K562 (cell line): ENCODE data around the gene CHURC1. TPM values are rescaled to one million over a fixed set of nuclear protein-coding genes. Genes with fewer than 3 reads are reported as not detected.

Source experiments
- ATAC-seq: fragments of 200-7000 bp; cut with Tn5 transposase; 3 replicates; pipeline ENCODE4 v1.9.1; 2020; ENCODE audit warnings: moderate library complexity
- BruUV-seq: library from RNA; stranded (reverse); fragments of 400-500 nt; replicated peaks from 2 replicates; lab custom pipeline; 2021; lab: Mats Ljungman, UMichigan
- CTCF ChIA-PET: fragments of 300-600 bp; formaldehyde crosslinking; extraction: SDS; loops from one replicate; lab custom pipeline; 2021; ENCODE audit warnings: low intra/inter-chr PET ratio; lab: Yijun Ruan, JAX
- POLR2A ChIA-PET: fragments of 300-600, 350-650 bp; sonication (Branson Sonifier 250); formaldehyde crosslinking; extraction: SDS; loops from one replicate; lab custom pipeline; 2021; ENCODE audit warnings: antibody characterized with exemption, inconsistent platforms; lab: Yijun Ruan, JAX
- DNase-seq, 4 experiments: peaks; one replicate each; pipeline versions ENCODE4 v3.0.0 to v3.0.0-alpha.2; 2011 to 2018; ENCODE audit warnings: low spot score in 3 of 4, mixed read lengths in 3 of 4; ENCODE audit errors: extremely low read depth in 1 of 4
- FAIRE-seq: peaks from 2 replicates; lab custom pipeline; 2011; peaks lifted over from hg19 to GRCh38; lab: Jason Lieb, UNC
- H2AFZ ChIP-seq: 2 replicates; pipeline ENCODE4 v1.6.0; 2011; ENCODE audit warnings: low read depth, low read length, control low read depth, inconsistent platforms
- H3K27ac ChIP-seq: fragments of 200-600 bp; 3 replicates; pipeline ENCODE4 v1.8.0; 2011; ENCODE audit warnings: low read depth, mild to moderate bottlenecking, control low read depth, inconsistent platforms, low read length, moderate library complexity, mixed read lengths; ENCODE audit errors: extremely low read depth
- H3K27me3 ChIP-seq, 2 experiments: fragments of 300-600 bp in 1 of 2; 2 replicates in 1 of 2; 3 replicates in 1 of 2; pipeline versions ENCODE4 v1.6.0 to v1.8.0; 2011; ENCODE audit warnings: inconsistent platforms in 2 of 2, low read length in 2 of 2, mild to moderate bottlenecking in 1 of 2, mixed read lengths in 1 of 2, moderate library complexity in 1 of 2; ENCODE audit not compliant: control insufficient read depth in 2 of 2, insufficient read depth in 2 of 2
- H3K36me3 ChIP-seq: fragments of 300-600 bp; 3 replicates; pipeline ENCODE4 v1.8.0; 2011; ENCODE audit warnings: mild to moderate bottlenecking, low read length, inconsistent platforms; ENCODE audit not compliant: control insufficient read depth, insufficient read depth
- H3K4me1 ChIP-seq, 2 experiments: fragments of 200-600 bp in 1 of 2; replicated peaks in 1 of 2; 2 replicates in 1 of 2; 3 replicates in 1 of 2; pipeline versions ENCODE4 v1.5.1 to v1.8.0; 2011; ENCODE audit warnings: inconsistent platforms in 2 of 2, low read length in 2 of 2, mild to moderate bottlenecking in 1 of 2, mixed read lengths in 1 of 2, moderate library complexity in 1 of 2; ENCODE audit not compliant: control insufficient read depth in 2 of 2, insufficient read depth in 2 of 2
- H3K4me2 ChIP-seq: 2 replicates; pipeline ENCODE4 v1.6.1; 2011; ENCODE audit warnings: low read length, control low read depth, inconsistent platforms, mixed read lengths; ENCODE audit not compliant: insufficient read depth
- H3K4me3 ChIP-seq: fragments of 200-600 bp; sonication (generic), shearing (Covaris generic); 2 replicates; pipeline ENCODE4 v1.5.1; 2016; ENCODE audit warnings: control low read depth, inconsistent platforms
- H3K79me2 ChIP-seq: fragments of 200-600 bp; 3 replicates; pipeline ENCODE4 v1.8.0; 2011; ENCODE audit warnings: low read length, inconsistent platforms; ENCODE audit not compliant: control insufficient read depth, insufficient read depth
- H3K9ac ChIP-seq, 2 experiments: 2 replicates each; pipeline versions ENCODE4 v1.6.0 to v1.6.1; 2011; ENCODE audit warnings: low read depth in 2 of 2, low read length in 2 of 2, control low read depth in 1 of 2, inconsistent platforms in 1 of 2, mild to moderate bottlenecking in 1 of 2, mixed read lengths in 1 of 2; ENCODE audit not compliant: insufficient read depth in 1 of 2
- H3K9me1 ChIP-seq: one replicate; pipeline ENCODE4 v1.6.0; 2011; ENCODE audit warnings: inconsistent platforms, mild to moderate bottlenecking, low read length, moderate library complexity; ENCODE audit not compliant: control insufficient read depth, insufficient read depth
- H3K9me3 ChIP-seq: replicated peaks from 2 replicates; pipeline ENCODE4 v1.5.1; 2011; ENCODE audit warnings: low read depth, low read length, inconsistent platforms; ENCODE audit not compliant: control insufficient read depth, insufficient read depth
- H4K20me1 ChIP-seq: replicated peaks from 2 replicates; pipeline ENCODE4 v1.6.1; 2011; ENCODE audit warnings: low read length, inconsistent platforms, mixed read lengths; ENCODE audit not compliant: control insufficient read depth, insufficient read depth
- ARID1B ChIP-seq: fragments of 450-650 bp; IDR thresholded peaks from 2 replicates; pipeline ENCODE4 v1.6.1; 2016; ENCODE audit warnings: antibody characterized with exemption, mild to moderate bottlenecking, inconsistent platforms
- CBFA2T2 ChIP-seq: fragments of 450-650 bp; conservative IDR thresholded peaks from 2 replicates; pipeline ENCODE4 v1.6.1; 2017; ENCODE audit warnings: mild to moderate bottlenecking
- CBFA2T3 ChIP-seq: fragments of 450-650 bp; IDR thresholded peaks from 2 replicates; pipeline ENCODE4 v1.6.1; 2017
- CBX1 ChIP-seq: sonication (generic); IDR thresholded peaks from 2 replicates; pipeline ENCODE4 v1.6.1; 2016; ENCODE audit warnings: antibody characterized with exemption, low read depth, mild to moderate bottlenecking
- CTBP1 ChIP-seq: fragments of 450-650 bp; IDR thresholded peaks from 2 replicates; pipeline ENCODE4 v1.6.1; 2016; ENCODE audit warnings: borderline replicate concordance
- DPF2 ChIP-seq: fragments of 450-650 bp; IDR thresholded peaks from 2 replicates; pipeline ENCODE4 v1.6.1; 2016
- FOXA3 ChIP-seq, 2 experiments: fragments of 450-650 bp in 1 of 2; sonication (generic) in 1 of 2; formaldehyde crosslinking; IDR thresholded peaks in 1 of 2; conservative IDR thresholded peaks in 1 of 2; 2 replicates each; pipeline versions ENCODE4 v1.4.0 to v1.8.0; 2020 to 2022; ENCODE audit warnings: mild to moderate bottlenecking in 2 of 2, missing genetic modification reagents in 1 of 2
- FOXK2 ChIP-seq, 2 experiments: fragments of 450-650 bp; IDR thresholded peaks in 1 of 2; conservative IDR thresholded peaks in 1 of 2; 2 replicates each; pipeline ENCODE4 v1.6.1; 2016; ENCODE audit warnings: low read depth in 2 of 2, mild to moderate bottlenecking in 1 of 2
- JUND ChIP-seq, 2 experiments: IDR thresholded peaks; 2 replicates in 1 of 2; 3 replicates in 1 of 2; pipeline ENCODE4 v1.6.1; 2011; ENCODE audit warnings: borderline replicate concordance in 2 of 2, low read depth in 2 of 2, low read length in 2 of 2, improper control_type of control experiment in 1 of 2, missing biosample characterization in 1 of 2, missing genetic modification characterization in 1 of 2, missing genetic modification reagents in 1 of 2
- MAZ ChIP-seq, 2 experiments: fragments of 450-650 bp in 1 of 2; sonication (generic) in 1 of 2; formaldehyde crosslinking; IDR thresholded peaks in 1 of 2; conservative IDR thresholded peaks in 1 of 2; 2 replicates each; pipeline versions ENCODE4 v1.4.0 to v1.5.0; 2020; ENCODE audit warnings: mild to moderate bottlenecking in 1 of 2, missing genetic modification reagents in 1 of 2
- PHF21A ChIP-seq: fragments of 450-650 bp; IDR thresholded peaks from 2 replicates; pipeline ENCODE4 v1.6.1; 2017; ENCODE audit warnings: low read depth, borderline replicate concordance
- PRMT5 ChIP-seq: sonication (generic); formaldehyde crosslinking; IDR thresholded peaks from 2 replicates; pipeline ENCODE4 v1.5.0; 2020; ENCODE audit warnings: missing genetic modification reagents
- SNRNP70 ChIP-seq: fragments of 200-400 bp; formaldehyde crosslinking; optimal IDR thresholded peaks from 2 replicates; pipeline ENCODE3; 2017; ENCODE audit warnings: low read depth, low read length
- WGBS: fragments of 100-300 bp; shearing (Covaris generic); methylation state at CpG from one replicate; pipeline ENCODE4 v1.1.6; 2016; ENCODE audit warnings: low coverage, mixed read lengths; ENCODE audit not compliant: insufficient coverage; ENCODE audit errors: missing lambda C conversion rate; 5-methylcytosine and 5-hydroxymethylcytosine counted together
- in situ Hi-C: fragments of 300-500 bp; cut with MboI; formaldehyde crosslinking; loops from 4 replicates; pipeline ENCODE4 v1.15.0; 2018; ENCODE audit warnings: inconsistent platforms, mixed read lengths
- intact Hi-C: fragments of 100-400 bp; cut with micrococcal nuclease; formaldehyde crosslinking; loops from 2 replicates; pipeline ENCODE4 v1.14.2; 2022
- polyA plus RNA-seq, 8 experiments: library from polyadenylated mRNA; depleted of rRNA in 4 of 8; stranded (reverse) in 5 of 8; unstranded in 3 of 8; fragments of >200 nt; fragmentation: Nextera tagmentation in 2 of 8; fragmentation: Illumina TruSeq in 1 of 8; extraction: Ambion mirVana in 2 of 8; extraction: Trizol in 1 of 8; gene quantifications; 2 replicates each; pipeline versions ENCODE4 v1.2.1 to v1.2.3, GENCODE V29; 2011 to 2014; ENCODE audit warnings: inconsistent platforms in 1 of 8, missing spikeins in 1 of 8
- total RNA-seq, 7 experiments: library from RNA; depleted of rRNA in 6 of 7; stranded (reverse); fragments of >200 nt in 6 of 7; fragmentation: Illumina TruSeq in 2 of 7; extraction: Trizol in 2 of 7; gene quantifications; 2 replicates each; pipeline versions ENCODE4 v1.2.1 to v1.2.3, GENCODE V29; 2011 to 2021; ENCODE audit warnings: low replicate concordance in 1 of 7

The CHURC1 gene
- total and polyA plus RNA-seq, 9 of the 15 experiments (the other 6 are each of a cell fraction or from before 2014, with no cell fraction given), result 27.3 to 239 (median 45.6) TPM

DNA sequence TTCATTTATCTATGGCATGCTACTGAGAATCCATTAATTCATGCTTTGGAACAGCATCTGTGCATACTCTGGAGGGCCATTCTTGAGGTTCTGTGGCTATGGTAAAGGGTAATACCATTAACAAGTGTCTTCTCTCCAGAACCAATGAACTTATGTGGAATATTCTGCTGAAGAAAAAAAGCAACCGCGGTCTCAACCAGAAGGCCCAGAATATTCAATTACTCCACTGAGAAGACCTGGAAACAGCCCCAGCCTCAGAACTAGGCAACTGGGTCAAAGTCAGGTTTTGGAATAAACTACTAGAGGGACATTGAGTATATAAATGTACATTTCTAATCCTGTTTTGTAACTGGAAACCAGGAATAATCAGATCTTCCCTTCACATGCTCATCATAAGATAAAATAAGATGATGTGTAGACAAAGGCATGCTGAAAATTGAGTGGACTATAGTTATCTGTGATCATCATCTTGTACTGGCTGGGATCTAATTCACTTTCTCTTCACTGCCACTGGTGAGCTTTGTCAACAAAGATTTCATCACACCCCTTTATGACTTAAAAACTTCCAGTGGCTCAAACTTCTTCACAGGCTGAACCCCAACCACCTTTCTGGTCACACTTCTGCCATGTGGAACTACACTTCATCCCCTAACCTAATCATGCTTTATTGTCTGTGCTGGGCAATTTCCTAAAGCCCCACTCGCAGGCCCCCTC, 40.6 kb upstream of the CHURC1 start (continued):
- TF ChIP-seq PRMT5 (CRISPR knock-in tag), result no peak
- TF ChIP-seq JUND (IDR thresholded peaks at IDR 0.05; ENCODE audit: borderline replicate concordance, low read depth, low read length), result peak; percentile 22; the same call in 1 of the 2 replicates
- no peak for TF ChIP-seq JUND (tag; IDR thresholded peaks at IDR 0.05; ENCODE audit: borderline replicate concordance, low read depth, low read length)
- no peak; a peak in 1 of 4 replicates for TF ChIP-seq FOXK2 (conservative IDR thresholded peaks at IDR 0.05 in 1 of 2, IDR thresholded peaks at IDR 0.05 in 1 of 2; ENCODE audit: low read depth in 2 of 2)
- no peak for TF ChIP-seq CBX1
- TF ChIP-seq CTBP1, result peak; percentile 30; the same call in 1 of the 2 replicates
- TF ChIP-seq FOXA3 (CRISPR knock-in tag; conservative IDR thresholded peaks at IDR 0.05 in 1 of 2, IDR thresholded peaks at IDR 0.05 in 1 of 2), result peak in 1 of 2 experiments; percentile 75; a peak in 2 of 4 replicates
- TF ChIP-seq SNRNP70, result no peak
- TF ChIP-seq, all 486 proteins: peak for 6

- ATAC-seq, result no peak
- in situ Hi-C loops, result no loop called here
- Histone ChIP-seq H3K79me2 (peaks cover 92% of the 10 kb centered on the region), H4K20me1 (no peaks in the 10 kb centered on the region)
- TF ChIP-seq CBFA2T3 (peak; percentile 55), ARID1B (peak; percentile 38), MAZ (CRISPR knock-in tag; conservative IDR thresholded peaks at IDR 0.05 in 1 of 2, IDR thresholded peaks at IDR 0.05 in 1 of 2) (no peak), DPF2 (peak; percentile 36; the same call in 1 of the 2 replicates), PHF21A (no peak), CTBP1 (peak; percentile 61; the same call in 1 of the 2 replicates), CBFA2T2 (peak; percentile 18; the same call in 1 of the 2 replicates)
- TF ChIP-seq, all 486 proteins: peak for 5
- POLR2A ChIA-PET, result interaction anchor here (0.8 kb wide), 1 partner anchor 143 kb away, joined by 3 read pairs; no protein-coding TSS in a partner anchor
- Histone ChIP-seq H3K9me1 (no peaks in the 10 kb centered on the region), H3K4me2 (0 out of 2 replicates have a peak overlapping the region, but pooled peaks have one; percentile 0), H3K4me1 (peaks cover 15 to 21% of the 10 kb centered on the region in 2 experiments; a peak in 4 of 5 replicates), H3K9ac (no peak overlapping the region), H2AFZ (no peak overlapping the region), H3K4me3 (no peak overlapping the region), H3K9me3 (no peaks in the 10 kb centered on the region), H3K27me3 (no peaks in the 10 kb centered on the region), H3K27ac (no peak overlapping the region), H3K36me3 (peaks cover 5% of the 10 kb centered on the region)
- CTCF ChIA-PET, result no interaction called here
- 8% methylated on average over 4 of the region's 4 CpGs for WGBS
- no peak for FAIRE-seq
- intact Hi-C loops, result no loop called here
- BruUV-seq, result no TSS peak
- peak in 1 of 4 experiments; percentile 22 for DNase-seq
Measured at GRCh38 chr14:64875350-64875749, 38.9 kb upstream of the CHURC1 start.
